ENCODE results near the gene VSTM2B. TPM values are rescaled to one million over a fixed set of nuclear protein-coding genes. Genes with fewer than 3 reads are reported as not detected.

The VSTM2B gene
- total RNA-seq, 1 donor from 2014 or later, result not detected

DNA sequence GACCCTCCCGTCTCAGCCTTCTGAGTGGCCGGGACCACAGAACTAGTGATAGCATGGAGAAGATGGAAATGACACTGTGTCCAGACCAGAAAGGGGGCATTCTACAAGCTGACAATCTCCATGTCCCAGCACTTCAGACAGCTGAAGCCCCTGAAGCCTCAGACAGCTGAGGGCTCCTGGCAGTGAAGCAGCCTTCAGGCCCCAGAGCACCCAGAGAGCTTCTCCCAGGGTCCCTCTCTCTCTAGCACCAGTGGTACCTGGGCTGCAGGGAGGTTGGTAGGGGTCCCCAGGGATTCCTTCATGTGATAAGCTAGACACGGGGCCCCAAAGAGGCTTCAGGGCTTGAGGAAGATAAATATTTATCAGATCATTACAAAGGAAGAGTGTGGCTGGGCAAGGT is 72.7 kb downstream of the VSTM2B start:
- TF ChIP-seq, protein P1, sequence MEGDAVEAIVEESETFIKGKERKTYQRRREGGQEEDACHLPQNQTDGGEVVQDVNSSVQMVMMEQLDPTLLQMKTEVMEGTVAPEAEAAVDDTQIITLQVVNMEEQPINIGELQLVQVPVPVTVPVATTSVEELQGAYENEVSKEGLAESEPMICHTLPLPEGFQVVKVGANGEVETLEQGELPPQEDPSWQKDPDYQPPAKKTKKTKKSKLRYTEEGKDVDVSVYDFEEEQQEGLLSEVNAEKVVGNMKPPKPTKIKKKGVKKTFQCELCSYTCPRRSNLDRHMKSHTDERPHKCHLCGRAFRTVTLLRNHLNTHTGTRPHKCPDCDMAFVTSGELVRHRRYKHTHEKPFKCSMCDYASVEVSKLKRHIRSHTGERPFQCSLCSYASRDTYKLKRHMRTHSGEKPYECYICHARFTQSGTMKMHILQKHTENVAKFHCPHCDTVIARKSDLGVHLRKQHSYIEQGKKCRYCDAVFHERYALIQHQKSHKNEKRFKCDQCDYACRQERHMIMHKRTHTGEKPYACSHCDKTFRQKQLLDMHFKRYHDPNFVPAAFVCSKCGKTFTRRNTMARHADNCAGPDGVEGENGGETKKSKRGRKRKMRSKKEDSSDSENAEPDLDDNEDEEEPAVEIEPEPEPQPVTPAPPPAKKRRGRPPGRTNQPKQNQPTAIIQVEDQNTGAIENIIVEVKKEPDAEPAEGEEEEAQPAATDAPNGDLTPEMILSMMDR (conservative IDR thresholded peaks at IDR 0.05; ENCODE audit: low read depth, low read length), result no peak
- DNase-seq (ENCODE audit: low read depth), result no peak
- H3K4me3 ChIP-seq (ENCODE audit: low read depth, low read length), result no peak overlapping the region

DNA sequence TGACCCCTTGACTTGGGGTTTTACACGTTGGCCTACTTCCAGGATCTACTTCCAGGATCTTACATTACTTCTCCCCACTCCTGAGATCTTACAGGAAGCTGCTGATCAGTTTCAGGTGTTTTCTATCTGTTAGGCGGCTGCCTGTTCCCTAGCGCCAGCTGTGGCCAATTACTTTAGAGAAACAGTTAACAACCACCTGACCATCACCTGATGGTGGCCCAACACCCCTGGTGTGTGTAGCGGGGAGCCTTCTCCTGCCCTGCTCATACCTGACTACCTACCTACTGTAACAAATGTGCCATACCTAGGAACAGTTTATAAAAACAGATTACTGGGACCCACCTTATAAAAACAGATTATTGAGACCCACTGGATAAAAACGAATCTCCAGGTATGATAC is 77.5 kb downstream of the VSTM2B start:
- TF ChIP-seq, protein P1 (conservative IDR thresholded peaks at IDR 0.05; ENCODE audit: low read depth, low read length), result no peak
- no peak overlapping the region for H3K4me3 ChIP-seq (ENCODE audit: low read depth, low read length)
- DNase-seq (ENCODE audit: low read depth), result no peak

DNA sequence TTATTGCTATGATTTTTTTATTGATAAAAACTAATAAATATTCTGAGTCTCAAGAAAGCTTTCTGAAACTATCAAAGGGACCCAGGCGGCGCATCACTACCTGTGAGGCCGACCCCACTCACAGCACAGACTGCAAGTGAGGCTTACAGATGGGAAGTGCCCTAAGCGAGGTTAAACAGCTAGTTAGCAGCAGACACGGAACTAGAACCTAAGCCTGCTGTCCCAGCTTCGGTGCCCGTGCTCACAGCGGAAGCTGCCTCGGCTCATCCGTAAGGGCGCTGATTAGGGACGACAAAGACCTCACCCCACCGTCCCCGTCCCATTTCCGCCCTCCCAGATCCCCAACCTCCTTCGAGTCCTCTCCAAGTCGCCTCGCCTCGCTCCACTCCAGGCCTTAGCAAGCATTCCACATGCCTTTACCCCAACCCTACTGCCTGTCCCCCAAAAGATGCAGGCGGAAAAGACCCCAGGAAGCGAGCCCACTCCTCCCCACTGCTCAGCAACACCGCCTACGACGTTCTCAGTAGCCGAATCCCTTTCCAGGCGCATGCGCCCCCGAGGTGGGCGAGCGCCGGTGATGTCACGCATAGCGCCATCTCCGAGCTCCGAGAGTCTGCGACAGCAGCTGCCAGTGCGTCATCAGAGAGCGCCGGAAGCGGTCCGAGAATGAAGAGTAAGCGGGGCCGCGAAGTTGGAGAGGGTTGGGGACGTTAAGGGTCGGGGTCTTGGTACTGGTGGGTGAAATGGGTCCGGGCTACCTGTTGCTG is 80.0 kb downstream of the VSTM2B start, which contains the start of gene POP4:
TSS of gene POP4 (plus strand) at position 631 of the 767 bp plus-strand sequence. CDS start at position 667, 36 bp downstream.
- TF ChIP-seq, protein P1 (conservative IDR thresholded peaks at IDR 0.05; ENCODE audit: low read depth, low read length), result no peak
- DNase-seq (ENCODE audit: low read depth), result peak; percentile 66
- H3K4me3 ChIP-seq (ENCODE audit: low read depth, low read length), result peak within 1 kb of the TSS; percentile 94

DNA sequence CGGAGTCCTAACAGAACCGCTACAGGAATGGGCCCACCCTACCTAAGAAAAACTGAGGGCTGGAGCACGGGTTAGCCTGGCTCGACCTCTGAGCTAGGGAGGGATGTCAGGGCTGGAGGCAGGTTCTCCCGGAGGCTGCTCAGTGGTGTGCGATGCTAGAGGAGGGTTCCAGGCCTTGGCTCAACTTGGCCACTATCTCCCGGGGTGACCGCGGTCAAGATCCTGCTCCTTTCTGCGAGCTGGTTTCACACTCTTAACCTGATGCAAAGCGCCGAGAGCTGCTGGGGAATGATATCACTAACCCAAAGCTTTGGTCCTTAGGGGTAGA is 80.6 kb downstream of the VSTM2B start:
- TF ChIP-seq, protein P1 (conservative IDR thresholded peaks at IDR 0.05; ENCODE audit: low read depth, low read length), result no peak
- peak overlapping the region; percentile 94 for H3K4me3 ChIP-seq (ENCODE audit: low read depth, low read length)
- no peak for DNase-seq (ENCODE audit: low read depth)

DNA sequence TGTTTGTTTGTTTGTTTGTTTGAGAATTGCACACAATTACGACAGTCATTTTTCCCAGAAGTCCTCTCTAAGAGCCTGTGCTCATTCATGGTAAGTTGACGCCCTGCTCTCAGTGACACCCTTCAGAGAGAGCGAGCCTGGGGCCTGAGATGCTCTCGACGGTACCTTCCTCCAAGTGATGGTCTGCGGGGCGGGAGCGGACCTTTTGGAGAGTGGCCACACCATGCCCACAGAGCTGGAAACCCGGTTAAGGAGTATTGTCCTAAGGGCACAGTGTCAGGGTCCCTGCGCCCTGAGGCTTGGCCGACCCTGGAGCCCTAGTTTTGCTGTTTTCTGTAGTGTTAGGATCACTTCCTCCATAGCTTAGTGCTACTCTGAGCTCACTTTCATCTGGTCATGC is 83.8 kb downstream of the VSTM2B start:
- H3K4me3 ChIP-seq (ENCODE audit: low read depth, low read length), result no peak overlapping the region
- no peak for DNase-seq (ENCODE audit: low read depth)
- TF ChIP-seq, protein P1 (conservative IDR thresholded peaks at IDR 0.05; ENCODE audit: low read depth, low read length), result no peak

DNA sequence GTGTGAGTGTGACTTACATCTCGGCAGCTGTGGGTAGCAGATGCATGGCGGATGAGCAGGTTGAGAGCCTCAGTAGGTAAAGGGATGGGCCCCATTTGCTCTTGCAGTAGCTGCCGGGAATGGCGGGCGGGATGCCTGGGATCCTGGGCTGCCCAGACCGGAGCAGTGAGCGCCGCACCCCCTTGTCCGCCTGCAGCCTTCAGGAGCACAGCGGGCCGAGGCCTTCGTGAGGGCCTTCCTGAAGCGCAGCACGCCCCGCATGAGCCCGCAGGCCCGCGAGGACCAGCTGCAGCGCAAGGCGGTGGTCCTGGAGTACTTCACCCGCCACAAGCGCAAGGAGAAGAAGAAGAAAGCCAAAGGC is 84.4 kb downstream of the VSTM2B start:
- DNase-seq (ENCODE audit: low read depth), result no peak
- H3K4me3 ChIP-seq (ENCODE audit: low read depth, low read length), result no peak overlapping the region
- TF ChIP-seq, protein P1 (conservative IDR thresholded peaks at IDR 0.05; ENCODE audit: low read depth, low read length), result no peak
